PC-3 (cell line): Measurements from ENCODE around the gene TMEM271.

Experiments used
- EZH2 ChIP-seq: fragments of 300-600 bp; sonication (generic); IDR thresholded peaks from one replicate; pipeline ENCODE4 v1.6.1; 2017; ENCODE audit warnings: antibody characterized with exemption, mild to moderate bottlenecking, low read length; ENCODE audit not compliant: unreplicated experiment
- TF ChIP-seq, protein P1 (sequence below): fragments of 300-600 bp; sonication (generic); conservative IDR thresholded peaks from 2 replicates; pipeline ENCODE4 v1.5.1; 2017; ENCODE audit warnings: antibody characterized with exemption, low read depth, mild to moderate bottlenecking, low read length

DNA sequence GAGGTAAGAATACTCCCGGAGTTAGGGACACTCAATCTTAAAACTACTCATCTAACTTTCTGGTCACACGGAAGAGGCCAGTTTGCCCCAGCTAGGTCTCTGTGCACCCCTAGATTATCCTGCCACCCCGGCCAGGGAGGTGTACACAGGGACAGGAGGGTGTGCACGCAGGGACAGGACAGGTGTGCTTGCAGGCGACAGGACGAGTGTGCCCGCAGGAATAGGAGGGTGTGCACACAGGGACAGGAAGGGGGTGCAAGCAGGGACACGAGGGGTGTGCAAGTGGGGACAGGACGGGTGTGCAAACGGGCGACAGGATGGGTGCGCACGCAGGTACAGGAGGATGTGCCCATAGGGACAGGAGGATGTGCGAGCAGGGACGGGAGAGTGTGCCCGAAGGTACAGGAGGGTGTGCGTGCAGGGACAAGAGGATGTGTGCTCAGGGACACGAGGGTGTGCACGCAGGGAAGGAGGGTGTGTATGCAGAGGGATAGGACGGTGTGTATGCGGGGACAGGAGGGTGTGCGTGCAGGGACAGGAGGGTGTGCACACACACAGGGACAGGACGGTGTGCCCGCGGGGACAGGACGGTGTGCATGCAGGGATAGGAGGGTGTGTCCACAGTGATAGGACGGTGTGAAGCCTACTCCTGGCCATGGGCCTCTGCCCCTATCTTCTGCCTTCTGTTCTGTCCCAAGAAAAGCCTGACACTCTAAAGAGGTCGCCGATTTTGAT is 4.1 kb downstream of the TMEM271 start:
- TF ChIP-seq, protein P1, sequence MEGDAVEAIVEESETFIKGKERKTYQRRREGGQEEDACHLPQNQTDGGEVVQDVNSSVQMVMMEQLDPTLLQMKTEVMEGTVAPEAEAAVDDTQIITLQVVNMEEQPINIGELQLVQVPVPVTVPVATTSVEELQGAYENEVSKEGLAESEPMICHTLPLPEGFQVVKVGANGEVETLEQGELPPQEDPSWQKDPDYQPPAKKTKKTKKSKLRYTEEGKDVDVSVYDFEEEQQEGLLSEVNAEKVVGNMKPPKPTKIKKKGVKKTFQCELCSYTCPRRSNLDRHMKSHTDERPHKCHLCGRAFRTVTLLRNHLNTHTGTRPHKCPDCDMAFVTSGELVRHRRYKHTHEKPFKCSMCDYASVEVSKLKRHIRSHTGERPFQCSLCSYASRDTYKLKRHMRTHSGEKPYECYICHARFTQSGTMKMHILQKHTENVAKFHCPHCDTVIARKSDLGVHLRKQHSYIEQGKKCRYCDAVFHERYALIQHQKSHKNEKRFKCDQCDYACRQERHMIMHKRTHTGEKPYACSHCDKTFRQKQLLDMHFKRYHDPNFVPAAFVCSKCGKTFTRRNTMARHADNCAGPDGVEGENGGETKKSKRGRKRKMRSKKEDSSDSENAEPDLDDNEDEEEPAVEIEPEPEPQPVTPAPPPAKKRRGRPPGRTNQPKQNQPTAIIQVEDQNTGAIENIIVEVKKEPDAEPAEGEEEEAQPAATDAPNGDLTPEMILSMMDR, result no peak
- no peak for TF ChIP-seq EZH2
